ENCODE measurements around the gene OIT3. TPM values are rescaled to one million over a fixed set of nuclear protein-coding genes. Genes with fewer than 3 reads are reported as not detected.

OIT3 gene
- total RNA-seq, result 7.2 TPM

- no peak for DNase-seq
Observed at GRCh38 chr10:72893136-72893798, at the start of gene OIT3. TSS of gene OIT3 (plus strand) at chr10:72893739. CDS start at chr10:72893799, 60 bp downstream.

GRCh38 chr10:72846238-72846637 is 47.3 kb upstream of the OIT3 start:
- no peak for DNase-seq

- no peak for DNase-seq
Observed at GRCh38 chr10:72847681-72848080, 45.9 kb upstream of the OIT3 start.

GRCh38 chr10:72850861-72851260 is 42.7 kb upstream of the OIT3 start:
- DNase-seq, result no peak

- DNase-seq, result no peak
Observed at GRCh38 chr10:72851509-72851908, 42.0 kb upstream of the OIT3 start.

DNA sequence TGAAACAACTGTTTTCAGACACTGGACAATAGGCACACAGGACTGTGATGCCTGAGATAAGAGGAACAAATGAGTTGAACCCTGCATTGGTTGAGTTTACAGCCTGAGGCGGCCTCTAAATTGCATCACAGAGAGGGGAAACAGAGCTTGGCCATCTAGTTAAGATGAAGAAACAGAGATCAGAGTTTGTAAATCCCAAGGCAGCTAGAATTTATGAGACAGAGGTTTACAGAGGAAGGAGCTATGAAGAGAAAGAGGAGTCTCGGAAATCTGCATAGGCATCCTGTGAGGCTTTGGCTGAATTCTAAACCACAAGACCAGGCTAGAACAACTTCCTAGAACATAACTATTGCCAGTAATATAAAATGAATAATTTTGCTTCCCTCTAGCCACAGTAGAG is 41.0 kb upstream of the OIT3 start:
- DNase-seq, result no peak

DNA sequence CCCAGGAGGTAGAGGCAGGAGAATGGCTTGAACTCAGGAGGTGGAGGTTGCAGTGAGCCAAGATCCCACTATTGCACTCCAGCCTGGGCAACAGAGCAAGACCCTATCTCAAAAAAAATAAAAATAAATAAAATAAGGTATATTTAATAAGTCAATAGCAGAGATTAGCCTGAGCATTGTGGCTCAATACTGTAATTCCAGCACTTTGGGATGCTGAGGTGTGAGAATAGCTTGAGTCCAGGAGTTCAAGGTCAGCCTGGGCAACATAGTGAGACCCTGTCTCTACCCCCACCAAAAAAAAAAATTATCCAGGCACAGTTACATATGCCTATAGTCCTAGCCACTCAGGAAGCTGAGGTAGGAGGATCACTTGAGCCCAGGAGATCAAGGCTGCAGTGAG is 38.4 kb upstream of the OIT3 start:
- DNase-seq, result no peak

DNA sequence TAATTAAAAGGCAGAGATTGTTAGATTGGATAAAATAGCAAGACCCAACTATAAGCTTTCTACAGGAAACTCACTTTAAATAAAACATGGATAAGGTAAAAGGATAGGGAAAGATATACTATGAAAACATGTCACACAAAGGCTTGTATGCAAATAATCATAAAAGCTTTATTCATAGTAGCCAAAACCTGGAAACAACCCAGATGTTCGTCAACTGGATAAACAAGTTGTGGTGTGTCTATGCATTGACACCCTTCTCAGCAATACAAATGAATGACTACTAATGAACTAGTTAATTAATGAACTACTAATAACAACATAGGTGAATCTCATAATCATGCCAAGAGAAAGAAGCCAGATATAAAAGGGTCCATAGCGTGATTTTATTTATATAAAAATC is 37.7 kb upstream of the OIT3 start:
- DNase-seq, result no peak

DNA sequence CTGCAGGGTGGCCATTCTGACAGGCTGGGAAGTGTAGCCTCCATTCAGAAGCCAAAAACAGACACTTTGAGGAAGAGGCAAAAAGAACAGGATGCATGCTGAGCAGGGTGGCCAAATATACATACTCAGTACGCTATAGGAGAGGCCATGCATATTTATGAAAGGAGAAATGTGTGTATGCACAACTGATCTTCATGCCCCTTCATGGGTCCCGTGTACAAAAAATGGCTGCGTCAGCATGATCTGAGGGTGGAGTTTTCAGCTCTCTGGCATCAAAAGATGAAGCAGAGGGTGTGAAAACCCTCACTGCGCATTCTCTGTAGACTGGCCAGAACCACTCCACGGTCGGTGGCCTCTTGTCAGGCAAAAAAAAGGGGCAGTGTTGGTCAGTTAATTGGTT is 35.5 kb upstream of the OIT3 start:
- no peak for DNase-seq

- no peak for DNase-seq
Observed at GRCh38 chr10:72862957-72863356, 30.6 kb upstream of the OIT3 start.

DNA sequence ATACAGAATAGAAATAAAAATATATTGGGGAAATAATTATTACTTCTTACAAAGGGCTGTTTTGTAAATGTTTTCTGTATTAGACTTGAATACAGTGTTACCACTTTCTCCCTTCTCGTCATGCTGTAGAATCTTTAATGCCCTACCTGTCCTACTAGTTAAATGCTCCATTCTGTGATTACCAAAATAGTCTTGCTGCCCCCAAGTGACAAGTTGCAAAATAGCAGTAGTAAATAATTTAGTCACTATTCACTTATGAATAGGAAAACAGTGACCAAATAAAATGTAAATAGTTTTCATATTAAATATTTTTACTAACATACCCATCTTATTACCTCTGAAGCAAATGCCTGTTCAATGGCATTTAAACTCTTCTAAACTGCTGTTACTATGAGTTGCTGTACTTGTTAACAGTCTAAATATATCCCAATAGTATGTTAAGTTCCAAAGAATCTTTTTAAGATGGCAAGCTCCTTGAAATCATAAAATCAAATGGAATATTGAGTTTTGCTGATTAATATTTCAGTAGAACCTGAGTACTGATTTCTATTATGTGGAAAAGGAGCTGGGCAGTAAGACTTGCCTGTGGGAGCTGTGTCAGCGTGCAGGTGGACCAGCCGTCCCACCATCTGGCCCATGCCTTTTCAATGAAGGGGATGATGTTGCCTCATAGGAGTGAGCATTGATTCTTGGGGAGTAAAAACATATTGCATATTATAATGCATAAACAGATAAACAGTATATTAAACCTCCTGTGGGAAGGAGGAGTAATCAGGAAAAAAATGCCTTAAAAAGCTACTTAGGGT is 18.1 kb upstream of the OIT3 start:
- DNase-seq, result peak; percentile 48

- no peak for DNase-seq
Observed at GRCh38 chr10:72879245-72879644, 14.3 kb upstream of the OIT3 start.

- no peak for DNase-seq
Observed at GRCh38 chr10:72881291-72881690, 12.2 kb upstream of the OIT3 start.

DNA sequence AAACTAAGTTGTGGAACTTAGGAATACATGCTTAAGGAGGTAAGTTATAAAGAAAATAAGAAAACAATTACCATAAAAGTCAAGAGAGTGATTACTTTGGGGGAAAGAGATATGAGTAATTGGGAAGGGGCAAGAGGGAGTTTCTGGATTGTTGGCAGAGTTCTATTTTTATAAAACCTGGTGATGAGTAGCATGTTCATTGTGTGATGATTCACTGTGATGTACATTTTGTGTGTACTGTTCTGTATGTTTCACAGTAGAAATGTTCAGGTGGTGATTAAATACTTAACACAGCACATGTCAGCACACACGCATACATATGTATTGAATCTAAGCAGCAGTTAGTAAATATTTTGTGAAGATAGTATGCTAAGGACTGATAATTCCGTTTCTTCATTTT is 9.7 kb upstream of the OIT3 start:
- no peak for DNase-seq

GRCh38 chr10:72885953-72886352 is 7.6 kb upstream of the OIT3 start:
- DNase-seq, result no peak

DNA sequence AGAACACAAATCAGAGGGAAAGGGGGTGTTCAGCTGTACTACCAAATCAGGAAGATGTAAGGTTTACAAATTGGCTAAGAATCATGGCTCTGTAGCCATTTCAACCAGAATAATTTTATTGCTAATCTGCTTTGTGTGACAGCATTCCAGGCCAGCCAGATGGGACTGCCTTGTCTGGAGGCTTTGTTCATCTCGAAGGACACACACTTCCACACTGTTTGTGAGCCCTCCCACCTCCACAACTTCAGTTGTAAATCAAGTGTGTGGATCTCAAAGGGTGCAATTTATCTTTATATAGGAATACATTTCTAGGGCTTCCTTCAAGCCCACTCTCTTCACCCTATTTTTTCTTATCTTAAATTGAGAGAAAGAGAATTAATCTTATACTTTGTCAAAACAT is 6.9 kb upstream of the OIT3 start:
- no peak for DNase-seq

DNA sequence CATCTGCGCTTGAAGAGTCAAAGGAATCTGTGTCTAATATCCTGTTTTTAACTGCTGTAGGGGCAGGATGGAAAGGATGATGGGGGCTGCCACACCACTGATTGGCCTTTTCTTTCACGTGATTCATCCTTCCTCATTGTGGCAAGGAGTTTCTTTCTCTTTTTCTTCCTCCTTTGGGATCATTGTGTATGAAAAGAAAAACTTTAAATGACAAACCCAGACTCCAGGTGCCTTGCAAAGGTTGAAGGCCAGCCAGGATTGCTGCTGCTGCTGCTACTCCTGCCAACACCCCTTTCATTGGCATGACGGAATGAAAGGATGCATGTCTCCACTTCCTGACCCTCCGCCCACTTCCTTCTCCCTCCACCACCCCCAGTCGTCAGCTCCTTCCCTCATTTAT is 6.5 kb upstream of the OIT3 start:
- DNase-seq, result no peak

GRCh38 chr10:72888151-72888638 is 5.3 kb upstream of the OIT3 start:
- DNase-seq, result no peak

GRCh38 chr10:72889391-72889831 is 4.1 kb upstream of the OIT3 start:
- DNase-seq, result peak; percentile 53

- DNase-seq, result no peak
Observed at GRCh38 chr10:72890086-72890485, 3.5 kb upstream of the OIT3 start.

DNA sequence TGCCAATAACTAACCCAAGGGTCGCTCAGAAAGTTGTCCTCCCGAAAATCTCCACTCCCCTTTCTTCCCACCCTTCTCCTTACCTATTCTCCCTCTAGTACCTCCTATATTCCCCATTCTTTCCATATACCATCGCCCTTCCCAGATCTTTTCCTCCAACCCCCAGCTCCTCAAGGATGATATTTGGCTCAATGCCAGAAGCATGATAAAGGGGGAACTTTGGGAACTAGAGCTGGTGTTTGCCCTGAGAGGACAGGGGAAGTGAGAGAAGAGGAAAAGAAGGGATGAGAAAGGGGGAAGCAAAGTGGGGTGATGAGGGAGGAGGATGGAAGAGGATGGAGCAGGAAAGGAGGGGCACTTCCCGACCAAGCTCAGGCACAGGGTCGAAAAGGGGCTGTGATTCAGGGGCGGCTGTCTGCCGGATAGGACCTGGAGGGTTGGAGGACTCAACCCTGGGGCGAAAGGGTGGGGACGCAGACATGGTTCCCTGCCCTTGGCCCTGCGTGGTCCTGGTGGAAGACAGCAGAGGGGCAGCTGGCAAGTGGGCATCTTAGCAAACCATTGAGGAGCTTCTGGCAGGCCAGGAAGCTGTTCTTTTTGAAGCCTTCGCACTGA is 1.8 kb downstream of the OIT3 start:
- no peak for DNase-seq

DNA sequence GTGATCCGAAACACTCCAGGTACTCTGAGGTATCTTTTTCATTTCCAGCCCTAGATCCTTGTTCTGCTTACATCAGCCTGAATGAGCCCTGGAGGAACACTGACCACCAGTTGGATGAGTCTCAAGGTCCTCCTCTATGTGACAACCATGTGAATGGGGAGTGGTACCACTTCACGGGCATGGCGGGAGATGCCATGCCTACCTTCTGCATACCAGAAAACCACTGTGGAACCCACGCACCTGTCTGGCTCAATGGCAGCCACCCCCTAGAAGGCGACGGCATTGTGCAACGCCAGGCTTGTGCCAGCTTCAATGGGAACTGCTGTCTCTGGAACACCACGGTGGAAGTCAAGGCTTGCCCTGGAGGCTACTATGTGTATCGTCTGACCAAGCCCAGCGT is 5.1 kb downstream of the OIT3 start:
- DNase-seq, result no peak

GRCh38 chr10:72899545-72899944 is 6.0 kb downstream of the OIT3 start:
- no peak for DNase-seq
